GM18907 (cell line): ENCODE results near the gene POLE3.
A peak's percentile ranks its signal among the peaks of the same experiment; 100 is the strongest.
"Not testable (repeated sequence)": the region's sequence is repeated elsewhere in the genome, so short reads cannot be mapped to it uniquely, and the experiment has no call there.

Experiments used
- ATAC-seq: cut with Tn5 transposase; IDR thresholded peaks from one replicate; pipeline ENCODE4 v1.9.1; 2021; ENCODE audit warnings: mild to moderate bottlenecking, moderate library complexity; ENCODE audit not compliant: unreplicated experiment

POLE3 gene

DNA sequence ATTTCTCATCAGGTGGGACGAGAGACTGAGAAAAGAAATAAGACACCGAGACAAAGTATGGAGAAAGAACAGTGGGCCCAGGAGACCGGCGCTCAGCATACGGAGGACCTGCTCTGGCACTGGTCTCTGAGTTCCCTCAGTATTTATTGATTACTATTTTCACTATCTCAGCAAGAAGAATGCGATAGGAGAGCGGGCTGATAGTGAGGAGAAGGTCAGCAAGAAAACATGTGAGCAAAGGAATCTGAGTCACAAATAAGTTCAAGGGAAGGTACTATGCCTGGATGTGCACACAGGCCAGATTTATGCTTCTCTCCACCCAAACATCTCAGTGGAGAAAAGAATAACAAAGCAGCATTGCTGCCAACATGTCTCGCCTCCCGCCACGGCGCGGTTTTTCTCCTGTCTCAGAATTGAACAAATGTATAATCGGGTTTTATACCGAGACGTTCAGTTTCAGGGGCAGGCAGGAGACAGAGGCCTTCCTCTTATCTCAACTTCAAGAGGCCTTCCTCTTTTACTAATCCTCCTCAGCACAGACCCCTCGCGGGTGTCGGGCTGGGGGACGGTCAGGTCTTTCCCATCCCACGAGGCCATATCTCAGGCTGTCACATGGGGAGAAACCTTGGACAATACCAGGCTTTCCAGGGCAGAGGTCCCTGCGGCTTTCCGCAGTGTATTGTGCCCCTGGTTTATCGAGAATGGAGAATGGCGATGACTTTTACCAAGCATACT, 31.2 kb downstream of the POLE3 start:
- ATAC-seq: not testable (repeated sequence)

DNA sequence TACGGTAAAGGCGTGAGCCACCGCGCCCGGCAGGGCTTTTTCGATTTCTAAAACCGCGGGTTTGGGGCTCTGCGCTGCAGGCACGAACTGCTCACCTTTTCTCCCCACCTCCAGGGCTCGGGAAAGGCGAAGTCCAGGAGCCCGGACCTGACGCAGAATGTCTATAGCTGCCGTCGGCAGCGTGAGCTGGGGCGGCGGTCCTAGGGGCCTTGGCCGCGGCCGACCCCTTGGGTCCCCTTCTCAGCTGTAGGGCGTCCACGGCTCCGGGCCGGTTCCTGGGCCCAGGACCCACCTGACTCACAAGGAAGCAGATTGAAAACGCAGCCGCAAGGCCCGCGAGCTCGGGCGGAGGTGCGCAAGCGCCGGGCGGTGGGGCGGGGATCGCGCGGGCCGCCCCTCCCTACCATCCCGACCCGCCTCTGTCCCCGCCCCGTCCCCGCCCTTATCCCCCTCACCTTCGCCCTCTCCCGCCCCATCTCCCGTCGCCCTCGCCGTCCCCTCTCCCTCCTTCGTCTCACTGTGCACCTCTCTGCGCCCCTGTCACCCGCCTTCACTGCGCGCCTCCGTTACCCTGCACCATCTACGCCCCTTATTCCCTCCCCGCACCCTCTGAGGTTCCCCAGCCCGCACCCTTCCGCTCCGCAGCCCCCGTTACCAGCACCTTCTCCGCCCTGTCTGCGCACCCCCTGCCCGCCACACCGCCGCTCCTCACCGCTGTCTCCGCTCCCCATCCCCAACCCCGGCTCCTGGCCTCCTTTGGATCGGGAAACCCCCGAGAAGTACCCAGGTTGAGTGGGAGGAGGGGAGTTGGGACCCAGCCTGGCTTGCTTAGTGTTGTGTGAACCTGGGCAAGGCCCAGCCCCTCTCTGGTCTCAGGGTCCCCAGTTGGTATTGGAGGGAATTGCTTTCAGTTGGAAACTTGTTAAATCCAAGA, 33.6 kb downstream of the POLE3 start, which contains the start of gene HDHD3:
TSS of gene HDHD3 (minus strand) at position 353 of the 934 bp plus-strand sequence. CDS start 2,632 bp downstream, outside the sequence.
- ATAC-seq: peak; percentile 82

DNA sequence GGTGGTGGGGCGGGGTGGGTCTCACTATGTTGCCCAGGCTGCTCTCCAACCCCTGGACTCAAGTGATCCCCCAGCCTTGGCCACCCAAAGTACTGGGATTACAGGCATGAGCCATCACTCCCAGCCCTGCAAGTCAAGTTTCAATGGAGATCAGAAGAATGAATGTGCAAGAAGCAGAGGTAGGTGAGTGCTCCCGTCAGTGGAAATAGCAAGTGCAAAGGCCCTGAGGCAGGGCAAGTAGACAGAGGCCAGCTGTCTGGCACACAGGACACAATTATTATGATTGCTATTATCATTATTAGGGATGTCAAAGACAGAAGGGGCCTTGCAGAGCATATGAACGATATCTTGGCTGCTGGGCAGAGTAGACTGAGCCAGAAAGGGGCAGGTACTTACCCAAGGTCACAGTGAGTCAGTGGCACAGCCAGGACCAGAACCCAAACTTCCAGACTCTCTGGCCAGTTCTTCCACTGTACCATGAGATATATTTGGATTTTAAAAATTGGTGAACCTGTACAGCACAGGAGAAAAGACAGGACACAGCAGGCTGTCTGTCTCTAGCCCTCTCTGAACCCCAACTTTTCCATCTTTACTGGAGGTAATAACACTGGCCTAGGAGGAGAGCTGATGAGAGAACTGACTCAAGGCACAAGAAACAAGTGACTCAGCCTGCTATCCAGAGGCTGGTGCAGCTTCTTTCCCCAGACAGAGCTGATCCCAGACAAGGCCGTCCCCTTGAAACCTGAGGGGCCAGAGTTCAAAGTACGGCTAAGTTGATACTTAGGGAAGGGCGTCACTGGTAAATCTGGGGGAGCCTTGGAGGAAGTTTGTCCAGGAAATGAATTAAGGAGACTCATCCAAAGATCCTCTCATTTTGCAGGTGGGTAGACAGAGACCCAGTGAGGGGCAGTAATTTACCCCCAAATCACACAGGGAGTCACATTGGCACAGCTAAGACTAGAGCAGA, 35.1 kb downstream of the POLE3 start:
- ATAC-seq: no peak

DNA sequence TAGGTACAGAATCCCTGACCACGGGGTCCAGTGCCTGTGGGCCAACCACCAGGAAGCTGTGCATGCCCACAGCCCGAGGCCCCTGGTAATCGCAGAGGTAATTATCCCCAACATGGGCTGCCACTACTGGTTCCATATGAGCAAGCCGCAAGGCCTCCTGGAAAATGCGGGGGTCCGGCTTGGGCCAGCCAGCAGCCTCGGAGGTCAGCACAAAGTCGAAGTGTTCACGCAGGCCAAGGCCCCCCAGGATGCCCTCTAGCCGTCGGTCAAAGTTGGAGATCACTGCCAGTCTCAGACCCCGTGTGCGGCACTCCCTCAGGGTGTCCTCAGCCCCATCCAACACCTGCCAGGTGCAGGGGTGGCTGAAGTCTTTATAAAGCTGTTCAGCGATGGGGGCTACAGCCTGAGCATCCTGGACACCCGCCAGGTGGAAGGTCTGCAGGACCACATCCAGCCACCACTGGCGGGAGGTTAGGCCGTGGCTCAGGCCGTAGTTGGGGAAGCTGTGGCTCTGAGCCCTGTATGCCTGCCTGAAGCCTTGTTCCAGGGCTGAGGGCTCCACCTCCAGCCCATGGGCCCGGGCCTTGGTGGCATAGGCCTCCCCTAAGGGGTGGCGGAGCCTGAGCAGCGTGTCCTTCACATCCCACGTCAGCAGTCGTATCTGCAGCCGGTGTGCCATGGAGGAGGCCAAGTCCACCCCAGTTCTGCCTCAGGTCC, 36.6 kb downstream of the POLE3 start:
- no peak for ATAC-seq

DNA sequence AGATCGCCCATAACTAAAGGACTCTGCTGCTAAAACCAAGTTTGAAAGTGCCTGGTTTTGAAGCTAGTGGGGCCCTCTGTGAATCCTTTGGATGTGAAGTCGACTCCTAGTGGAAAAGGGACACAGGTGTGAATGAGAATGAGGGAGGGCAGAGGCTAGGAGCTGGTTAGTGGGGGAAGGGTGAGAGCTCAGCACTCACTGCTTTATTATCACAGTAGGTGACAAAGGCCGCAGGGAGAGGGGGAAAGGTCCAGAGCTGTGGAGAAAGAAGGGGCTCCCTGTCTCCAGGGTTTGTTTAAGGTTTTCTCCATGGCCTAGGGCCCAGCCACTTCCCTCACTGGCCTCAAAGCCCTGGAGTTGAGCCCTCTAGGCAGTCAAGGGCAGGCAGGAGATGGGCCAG, 37.2 kb downstream of the POLE3 start:
- ATAC-seq: no peak

DNA sequence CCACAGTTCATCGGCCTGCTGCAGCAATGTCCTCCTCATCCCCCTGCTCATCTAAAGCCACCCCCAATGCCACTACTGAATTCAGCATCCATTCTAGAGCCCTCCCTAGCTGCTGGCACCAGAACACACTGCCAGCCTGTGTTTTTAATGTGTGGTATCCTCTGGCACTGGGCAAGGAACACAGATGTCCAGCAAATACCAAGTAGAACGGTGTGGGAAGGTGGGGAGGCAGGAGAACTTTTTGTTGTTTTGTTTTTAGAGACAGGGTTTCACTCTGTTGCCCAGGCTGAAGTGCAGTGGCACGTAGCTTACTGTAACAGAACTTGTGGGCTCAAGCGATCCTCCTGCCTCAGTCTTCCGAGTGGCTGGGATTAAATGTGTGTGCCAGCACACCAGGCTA, 38.4 kb downstream of the POLE3 start:
- no peak for ATAC-seq

DNA sequence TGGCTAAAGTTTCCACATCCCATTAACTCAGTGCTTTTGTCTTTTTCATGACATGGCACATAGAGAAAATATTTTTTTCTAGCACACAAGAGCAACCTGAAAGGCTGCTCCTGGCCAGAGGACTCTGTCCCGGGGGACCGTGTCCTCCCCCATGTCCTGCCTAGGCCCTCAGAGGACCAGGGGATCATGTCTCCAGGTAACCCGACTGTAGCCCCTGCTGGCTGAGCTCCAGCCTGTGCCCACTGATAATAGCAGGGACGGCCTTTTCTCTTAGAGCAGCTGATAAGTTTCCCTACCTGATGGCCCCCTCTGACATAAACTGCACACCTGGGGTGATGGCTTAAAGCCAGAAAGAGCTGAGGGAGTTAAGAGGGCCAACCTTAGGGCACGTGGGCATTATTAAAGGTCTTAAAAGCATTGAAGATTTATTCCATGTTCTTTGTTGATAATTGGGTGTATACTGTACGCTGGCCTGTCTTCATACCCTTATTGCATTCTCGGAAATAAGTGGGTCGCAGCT, 39.6 kb downstream of the POLE3 start:
- ATAC-seq: no peak

DNA sequence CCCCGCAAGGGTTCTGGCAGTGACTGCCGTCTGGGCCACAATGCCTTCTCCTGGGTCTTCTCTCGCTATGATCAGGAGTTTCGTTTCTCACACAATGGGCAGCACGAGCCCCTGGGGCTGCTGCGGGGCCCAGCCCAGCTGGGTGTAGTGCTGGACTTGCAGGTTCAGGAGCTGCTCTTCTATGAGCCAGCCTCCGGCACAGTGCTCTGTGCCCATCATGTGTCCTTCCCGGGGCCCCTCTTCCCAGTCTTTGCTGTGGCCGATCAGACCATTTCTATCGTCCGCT, 40.7 kb downstream of the POLE3 start:
- ATAC-seq: no peak

DNA sequence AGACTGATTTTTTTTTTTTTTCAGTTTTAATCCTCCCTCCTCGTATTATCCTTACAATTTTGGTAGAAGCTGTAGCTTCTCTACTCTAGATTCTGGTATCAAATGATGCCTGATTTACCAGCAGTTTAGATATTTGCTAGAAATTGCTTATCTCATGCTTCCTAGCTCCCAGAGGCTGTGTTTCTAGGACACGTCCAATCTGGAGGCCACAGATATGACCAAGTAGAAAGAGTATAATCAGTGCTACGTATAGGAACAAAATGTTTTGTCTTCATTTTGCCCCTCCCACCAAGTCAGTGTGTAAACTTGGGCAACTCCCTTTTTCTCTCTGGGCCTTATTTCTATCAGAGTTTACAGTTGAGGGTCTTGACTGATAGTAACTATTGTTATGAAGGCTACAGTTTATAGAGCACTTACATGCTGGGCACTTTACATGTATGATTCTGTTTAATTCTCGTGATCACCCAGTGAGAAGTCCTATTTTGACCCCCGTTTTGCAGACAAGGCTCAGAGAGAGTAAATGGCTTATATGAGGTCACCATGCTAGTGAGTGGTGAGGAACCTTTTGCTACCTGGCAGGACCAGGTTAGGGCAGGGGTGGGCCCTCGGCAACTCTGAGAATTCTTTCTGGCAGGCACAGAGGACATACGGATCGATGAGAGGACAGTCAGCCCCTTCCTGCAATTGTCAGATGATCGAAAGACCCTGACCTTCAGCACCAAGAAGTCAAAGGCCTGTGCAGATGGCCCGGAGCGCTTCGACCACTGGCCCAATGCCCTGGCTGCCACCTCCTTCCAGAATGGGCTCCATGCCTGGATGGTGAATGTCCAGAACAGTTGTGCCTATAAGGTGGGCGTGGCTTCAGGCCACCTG, 41.3 kb downstream of the POLE3 start:
- ATAC-seq: no peak

DNA sequence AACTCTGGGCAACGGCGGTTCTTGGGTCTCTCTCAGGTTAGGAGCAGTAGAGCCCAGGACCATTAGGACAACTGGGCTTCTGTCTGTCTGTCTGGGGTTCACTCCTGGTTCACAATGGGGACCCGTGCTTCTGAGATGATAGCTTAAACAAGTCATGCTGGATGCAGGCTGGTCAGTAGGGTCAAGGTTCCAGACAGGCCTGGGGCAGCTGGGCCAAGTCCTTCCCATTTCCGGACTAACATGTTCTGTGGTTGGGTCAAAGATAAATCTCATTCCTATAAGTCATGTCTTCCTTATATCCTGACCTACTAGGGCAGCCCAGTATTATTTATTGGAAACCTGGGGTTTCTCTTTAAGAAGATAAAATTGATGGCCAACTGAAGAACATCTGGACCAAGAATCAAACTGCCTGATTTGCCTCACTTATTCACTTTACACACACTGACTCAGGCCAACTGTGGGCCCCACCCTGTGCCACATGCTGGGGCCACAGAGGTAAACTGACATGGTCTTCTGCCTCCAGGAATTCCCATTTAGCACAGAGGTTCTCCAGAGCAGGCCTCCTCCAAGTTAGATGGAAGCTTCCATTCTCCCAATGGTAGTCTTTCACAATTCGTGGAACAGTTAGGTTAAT, 42.0 kb downstream of the POLE3 start:
- no peak for ATAC-seq

DNA sequence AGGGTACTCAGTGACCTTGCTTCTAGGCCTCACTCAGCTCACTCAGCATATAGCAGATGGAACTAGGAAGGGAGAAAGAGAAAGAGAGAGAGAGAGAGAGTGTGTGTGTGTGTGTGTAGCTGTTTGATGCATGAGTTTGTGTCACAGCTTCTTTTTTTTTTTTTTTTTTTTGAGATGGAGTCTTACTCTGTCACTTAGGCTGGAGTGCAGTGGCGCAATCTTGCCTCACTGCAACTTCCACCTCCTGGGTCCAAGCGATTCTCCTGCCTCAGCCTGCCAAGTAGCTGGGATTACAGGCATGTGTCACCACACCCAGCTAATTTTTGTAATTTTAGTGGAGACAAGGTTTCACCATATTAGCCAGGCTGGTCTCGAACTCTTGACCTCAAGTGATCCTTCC, 44.8 kb downstream of the POLE3 start:
- ATAC-seq: not testable (repeated sequence)

DNA sequence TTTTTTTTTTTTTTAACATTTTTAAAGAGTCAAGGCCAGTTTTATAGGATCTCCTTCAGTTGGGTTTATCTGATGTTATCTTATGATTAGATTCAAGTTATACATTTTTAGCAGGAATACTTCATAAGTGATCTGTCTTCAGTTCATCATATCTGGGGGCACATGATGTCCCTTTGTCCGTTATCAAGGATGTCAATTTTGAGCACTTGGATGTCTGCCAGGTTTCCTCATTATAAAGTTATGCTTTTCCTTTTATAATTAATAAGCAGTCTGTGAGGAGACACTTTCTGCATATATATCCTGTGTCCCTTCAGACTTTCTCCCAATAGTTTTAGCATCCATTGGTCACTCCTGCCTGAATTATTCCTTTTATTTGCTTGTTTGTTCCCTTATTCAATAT, 45.5 kb downstream of the POLE3 start:
- no peak for ATAC-seq

DNA sequence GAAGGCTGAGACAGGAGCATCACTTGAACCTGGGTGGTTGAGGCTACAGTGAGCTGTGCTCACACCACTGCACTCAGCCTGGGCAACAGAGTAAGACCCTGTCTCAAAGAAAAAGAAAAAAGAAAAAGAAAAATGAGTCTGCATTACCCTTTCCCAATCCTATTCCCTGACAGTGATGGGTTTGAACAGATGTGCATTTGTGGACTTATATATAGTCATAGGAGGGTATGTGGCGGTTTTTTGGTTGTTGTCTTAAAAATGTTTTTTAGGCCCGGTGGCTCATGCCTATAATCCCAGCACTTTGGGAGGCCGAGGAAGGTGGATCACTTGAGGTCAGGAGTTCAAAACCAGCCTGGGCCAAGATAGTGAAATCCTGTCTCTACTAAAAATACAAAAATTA, 47.1 kb downstream of the POLE3 start:
- ATAC-seq: no peak

DNA sequence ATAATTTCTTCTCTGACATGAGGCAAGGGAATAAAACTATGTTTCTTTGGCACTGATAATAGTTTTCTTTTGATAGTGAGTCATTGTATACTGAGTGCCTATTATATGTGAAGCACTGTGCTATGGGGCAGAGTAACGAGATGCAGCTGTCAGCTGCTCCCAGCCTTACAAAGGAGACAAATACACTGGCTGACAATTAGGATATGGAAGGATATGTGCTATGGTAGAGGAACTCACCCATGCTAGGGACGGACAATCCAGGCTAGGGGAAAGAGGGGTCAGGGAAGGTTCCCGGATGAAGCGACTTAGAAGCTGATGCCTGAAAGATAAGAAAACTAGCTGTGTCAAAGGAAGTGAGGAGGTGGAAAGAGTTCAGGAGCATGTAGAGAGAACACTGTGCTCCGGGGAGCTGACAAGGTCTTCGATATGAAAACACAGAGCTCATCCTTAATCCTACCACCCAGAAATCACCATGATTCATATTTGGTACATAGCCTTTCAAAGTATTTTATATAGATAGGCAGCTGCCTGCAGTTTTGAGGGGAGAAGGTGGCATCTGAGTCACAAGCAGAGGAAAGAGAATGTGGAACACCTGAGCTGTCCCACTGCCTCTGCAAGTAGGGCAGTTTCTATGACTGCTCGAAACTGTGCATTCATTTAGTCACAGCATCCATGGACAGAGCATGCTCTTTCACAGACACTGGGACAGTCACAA, 49.0 kb downstream of the POLE3 start:
- no peak for ATAC-seq

DNA sequence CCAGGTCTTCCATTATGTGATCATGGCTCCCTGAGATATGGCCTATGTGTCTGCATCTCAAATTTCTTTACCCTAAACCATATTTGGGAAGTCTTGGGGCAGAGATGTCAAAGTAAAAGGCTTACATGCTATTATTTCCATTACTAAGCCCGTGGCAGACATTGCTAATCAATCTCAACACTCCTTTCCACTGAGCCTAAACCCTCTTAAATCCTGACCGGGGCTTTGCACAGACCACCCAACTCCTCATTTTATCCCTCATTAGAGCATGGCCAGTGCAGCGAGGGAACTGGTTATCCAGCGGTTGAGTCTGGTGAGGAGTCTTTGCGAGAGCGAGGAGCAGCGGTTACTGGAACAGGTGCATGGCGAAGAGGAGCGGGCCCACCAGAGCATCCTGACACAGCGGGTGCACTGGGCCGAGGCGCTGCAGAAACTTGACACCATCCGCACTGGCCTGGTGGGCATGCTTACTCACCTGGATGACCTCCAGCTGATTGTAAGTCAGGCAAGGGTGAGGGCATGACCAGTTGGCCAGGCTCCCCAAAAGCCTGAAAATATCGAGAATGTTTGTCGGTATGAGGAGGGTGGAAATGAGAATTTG, 50.1 kb downstream of the POLE3 start:
- no peak for ATAC-seq

DNA sequence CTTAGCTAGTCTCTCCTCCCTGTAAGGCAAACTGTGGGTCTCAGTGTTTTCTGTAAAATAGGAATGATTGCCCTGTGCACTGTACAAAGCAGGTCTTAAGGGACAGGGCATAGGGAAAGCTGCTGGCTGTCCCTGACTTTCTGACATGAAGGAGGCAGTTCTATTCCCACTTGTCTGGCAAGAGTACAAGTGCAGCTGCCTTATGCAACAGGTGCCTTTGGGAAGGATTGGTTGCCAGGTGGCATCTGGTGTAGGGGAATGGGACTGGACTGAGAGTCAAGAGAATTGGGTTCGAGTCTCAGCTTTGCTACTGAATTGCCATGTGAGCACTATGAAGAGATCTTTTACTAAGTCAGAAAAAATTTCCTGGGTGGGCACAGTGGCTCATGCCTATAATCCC, 51.1 kb downstream of the POLE3 start:
- no peak for ATAC-seq
